ENCODE measurements around the gene TMEM232.
A peak's percentile ranks its signal among the peaks of the same experiment; 100 is the strongest.

The TMEM232 gene

GRCh38 chr5:110638970-110639902 is 87.2 kb downstream of the TMEM232 start:
- TF ChIP-seq CTCF (IDR thresholded peaks at IDR 0.05; ENCODE audit: extremely low read depth, missing control alignments): no peak
- no peak for DNase-seq (ENCODE audit: low spot score)

GRCh38 chr5:110634475-110634874 is 92.0 kb downstream of the TMEM232 start:
- no peak for DNase-seq (ENCODE audit: low spot score)
- TF ChIP-seq CTCF (IDR thresholded peaks at IDR 0.05; ENCODE audit: extremely low read depth, missing control alignments): no peak

GRCh38 chr5:110631236-110631635 is 95.2 kb downstream of the TMEM232 start:
- DNase-seq (ENCODE audit: low spot score): no peak
- no peak for TF ChIP-seq CTCF (IDR thresholded peaks at IDR 0.05; ENCODE audit: extremely low read depth, missing control alignments)

- TF ChIP-seq CTCF (IDR thresholded peaks at IDR 0.05; ENCODE audit: extremely low read depth, missing control alignments): no peak
- no peak for DNase-seq (ENCODE audit: low spot score)
These were observed 96.1 kb downstream of the TMEM232 start for GRCh38 chr5:110630350-110630749.

GRCh38 chr5:110625376-110625999 is 101.0 kb downstream of the TMEM232 start:
- DNase-seq (ENCODE audit: low spot score): peak; percentile 3

GRCh38 chr5:110623874-110624273 is 102.6 kb downstream of the TMEM232 start:
- no peak for TF ChIP-seq CTCF (IDR thresholded peaks at IDR 0.05; ENCODE audit: extremely low read depth, missing control alignments)
- DNase-seq (ENCODE audit: low spot score): no peak

More at GRCh38 chr5:110625376-110625999, 101.0 kb downstream of the TMEM232 start:
- TF ChIP-seq CTCF (IDR thresholded peaks at IDR 0.05; ENCODE audit: extremely low read depth, missing control alignments): no peak

GRCh38 chr5:110618941-110619340 is 107.5 kb downstream of the TMEM232 start:
- no peak for TF ChIP-seq CTCF (IDR thresholded peaks at IDR 0.05; ENCODE audit: extremely low read depth, missing control alignments)

More at GRCh38 chr5:110618941-110619340, 107.5 kb downstream of the TMEM232 start:
- no peak for DNase-seq (ENCODE audit: low spot score)
